Spleen (tissue), 7 donors: ENCODE measurements around the gene CAMK1D.

Source experiments
- POLR2AphosphoS5 ChIP-seq, 3 donors: sonication (generic); formaldehyde crosslinking; IDR thresholded peaks; one replicate each; pipeline ENCODE4 v1.5.1; 2017; ENCODE audit warnings: antibody characterized with exemption in 3 of 3
- TF ChIP-seq, protein P1 (sequence below), 11 experiments: fragments of 200-600 bp in 7 of 11; fragments of 450-650 bp in 4 of 11; sonication (generic) in 4 of 11; IDR thresholded peaks in 8 of 11; conservative IDR thresholded peaks in 3 of 11; 1 replicate in 7 of 11; 2 replicates in 4 of 11; pipeline versions ENCODE4 v1.4.0 to v1.8.0; 2016 to 2021; ENCODE audit warnings: antibody characterized with exemption in 11 of 11, inconsistent platforms in 4 of 11, mild to moderate bottlenecking in 1 of 11
- donor health status: DM: no; HTN: no; CAD: no; lungs with moderate emphysema.
- donor health status: DM: no; HTN: no; CAD: no.
- donor health status: DM: no; HTN: no; CAD: no.

DNA sequence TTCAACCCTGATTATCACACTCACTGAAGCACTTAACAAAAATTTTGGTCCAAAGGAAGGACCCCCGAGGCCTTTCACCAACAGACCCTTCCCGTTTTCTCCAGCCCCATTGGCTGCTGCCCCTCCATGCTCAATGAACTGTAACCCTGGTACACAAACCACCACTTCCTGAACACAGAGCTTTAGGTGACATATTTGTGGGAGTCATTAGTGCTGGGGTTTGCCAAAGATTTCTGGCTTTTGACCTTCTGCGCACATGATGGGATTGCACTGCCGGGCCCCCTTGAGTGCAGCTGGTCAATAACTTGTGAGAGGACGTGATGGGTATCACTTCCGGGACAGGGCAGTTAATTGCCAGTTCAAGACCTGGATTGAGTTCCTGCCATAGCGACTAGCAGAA is 9.0 kb upstream of the CAMK1D start:
- TF ChIP-seq, protein P1, sequence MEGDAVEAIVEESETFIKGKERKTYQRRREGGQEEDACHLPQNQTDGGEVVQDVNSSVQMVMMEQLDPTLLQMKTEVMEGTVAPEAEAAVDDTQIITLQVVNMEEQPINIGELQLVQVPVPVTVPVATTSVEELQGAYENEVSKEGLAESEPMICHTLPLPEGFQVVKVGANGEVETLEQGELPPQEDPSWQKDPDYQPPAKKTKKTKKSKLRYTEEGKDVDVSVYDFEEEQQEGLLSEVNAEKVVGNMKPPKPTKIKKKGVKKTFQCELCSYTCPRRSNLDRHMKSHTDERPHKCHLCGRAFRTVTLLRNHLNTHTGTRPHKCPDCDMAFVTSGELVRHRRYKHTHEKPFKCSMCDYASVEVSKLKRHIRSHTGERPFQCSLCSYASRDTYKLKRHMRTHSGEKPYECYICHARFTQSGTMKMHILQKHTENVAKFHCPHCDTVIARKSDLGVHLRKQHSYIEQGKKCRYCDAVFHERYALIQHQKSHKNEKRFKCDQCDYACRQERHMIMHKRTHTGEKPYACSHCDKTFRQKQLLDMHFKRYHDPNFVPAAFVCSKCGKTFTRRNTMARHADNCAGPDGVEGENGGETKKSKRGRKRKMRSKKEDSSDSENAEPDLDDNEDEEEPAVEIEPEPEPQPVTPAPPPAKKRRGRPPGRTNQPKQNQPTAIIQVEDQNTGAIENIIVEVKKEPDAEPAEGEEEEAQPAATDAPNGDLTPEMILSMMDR (IDR thresholded peaks at IDR 0.05 in 8 of 11, conservative IDR thresholded peaks at IDR 0.05 in 3 of 11): no peak
- TF ChIP-seq POLR2AphosphoS5 (IDR thresholded peaks at IDR 0.05): no peak
